ENCODE measurements around the gene RFC3.

Gene RFC3

DNA sequence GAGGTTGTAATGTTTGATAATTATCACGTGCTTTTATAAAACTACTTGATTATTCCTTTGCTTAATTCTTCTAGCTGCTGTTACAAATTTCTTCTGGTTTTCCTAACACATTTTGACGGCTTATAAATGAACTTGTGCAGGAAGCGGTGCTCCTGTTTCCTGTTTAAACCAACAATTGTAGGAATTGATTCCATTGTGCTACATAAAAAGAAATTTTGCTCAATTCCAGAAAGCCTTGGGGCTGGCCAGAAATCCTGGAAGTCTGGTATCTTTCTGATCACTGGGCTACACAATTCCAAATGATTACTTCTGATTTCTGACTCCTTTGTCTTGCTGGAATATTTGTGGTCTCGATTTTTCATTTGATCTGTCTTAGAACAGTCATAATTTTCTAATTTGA, 14.9 kb downstream of the RFC3 start:
- Mint-ChIP-seq H3K27ac (no peak overlapping the region), H3K9me3 (no peaks in the 10 kb centered on the region), H3K27me3 (ENCODE audit: low read depth) (no peaks in the 10 kb centered on the region), H3K36me3 (ENCODE audit: low read depth) (peaks cover 48% of the 10 kb centered on the region), H3K4me3 (no peak overlapping the region), H3K4me1 (ENCODE audit: low read depth) (peaks cover 1% of the 10 kb centered on the region)
- DNase-seq (ENCODE audit: low spot score): no peak

DNA sequence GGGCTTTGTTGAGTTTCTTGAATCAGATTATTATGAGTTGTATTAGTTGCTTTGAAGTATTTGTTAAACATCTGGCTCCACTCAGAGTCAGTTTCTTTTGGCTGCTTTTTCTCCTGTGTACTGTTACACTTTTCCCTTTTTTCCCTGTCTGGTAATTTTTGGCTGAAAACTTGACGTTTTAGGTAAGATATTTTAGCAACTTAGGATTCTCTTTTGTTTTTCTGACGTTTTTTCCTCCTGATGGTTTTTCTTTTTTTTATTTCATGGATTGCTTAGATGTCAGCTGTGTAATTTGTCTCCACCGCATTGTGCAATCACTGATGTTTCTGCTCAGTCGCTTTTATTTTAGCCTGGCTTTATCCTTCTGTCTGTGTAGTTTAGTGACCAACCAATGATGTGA, 20.7 kb downstream of the RFC3 start:
- peaks cover 45% of the 10 kb centered on the region for H3K36me3 Mint-ChIP-seq (ENCODE audit: low read depth)

DNA sequence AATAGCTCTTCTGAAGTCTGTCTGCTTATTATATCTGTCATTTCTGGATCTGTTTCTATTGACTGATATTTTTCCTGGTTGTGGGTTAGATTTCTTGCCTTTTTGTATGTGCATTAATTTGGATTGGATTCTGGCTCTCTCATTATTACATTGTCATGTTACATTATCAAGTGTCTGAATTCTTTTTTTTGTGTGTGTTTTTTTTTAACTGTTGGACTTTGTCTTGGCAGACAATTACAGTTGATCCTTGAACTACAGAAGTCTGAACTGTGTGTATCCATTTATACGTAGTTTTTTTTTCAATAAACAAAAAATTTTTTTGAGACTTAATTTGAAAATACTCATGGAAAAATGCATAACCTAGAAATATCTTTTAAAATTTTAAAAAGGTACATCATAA, 22.5 kb downstream of the RFC3 start:
- Mint-ChIP-seq H3K27ac (no peak overlapping the region), H3K36me3 (ENCODE audit: low read depth) (peaks cover 47% of the 10 kb centered on the region), H3K27me3 (ENCODE audit: low read depth) (no peaks in the 10 kb centered on the region), H3K4me3 (no peak overlapping the region), H3K4me1 (ENCODE audit: low read depth) (peaks cover 2% of the 10 kb centered on the region), H3K9me3 (no peaks in the 10 kb centered on the region)
- no peak for DNase-seq (ENCODE audit: low spot score)

More for the DNA sequence above, 20.7 kb downstream of the RFC3 start:
- Mint-ChIP-seq H3K9me3 (no peaks in the 10 kb centered on the region), H3K4me1 (ENCODE audit: low read depth) (peaks cover 2% of the 10 kb centered on the region), H3K4me3 (no peak overlapping the region), H3K27me3 (ENCODE audit: low read depth) (no peaks in the 10 kb centered on the region), H3K27ac (no peak overlapping the region)
- DNase-seq (ENCODE audit: low spot score): no peak

DNA sequence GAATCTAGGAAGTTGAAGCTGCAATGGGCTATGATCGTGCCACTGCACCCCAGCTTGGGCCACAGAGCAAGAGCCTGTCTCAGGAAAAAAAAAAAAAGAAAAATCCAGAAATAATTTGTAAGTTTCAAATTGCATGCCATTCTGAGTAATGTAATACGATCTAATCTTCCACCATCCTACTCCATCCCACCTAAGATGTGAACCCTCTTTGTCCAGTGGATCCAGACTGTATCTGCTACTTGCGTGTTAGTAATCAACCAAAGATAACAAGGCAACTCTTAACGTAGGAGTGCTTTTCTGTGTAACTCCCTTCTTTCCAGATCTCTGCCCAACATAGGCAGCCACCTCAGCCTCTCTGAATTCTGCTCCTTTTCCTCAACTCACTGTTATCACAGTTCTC, 24.3 kb downstream of the RFC3 start:
- Mint-ChIP-seq H3K36me3 (ENCODE audit: low read depth) (peaks cover 44% of the 10 kb centered on the region), H3K27ac (no peak overlapping the region), H3K4me3 (no peak overlapping the region), H3K27me3 (ENCODE audit: low read depth) (no peaks in the 10 kb centered on the region), H3K4me1 (ENCODE audit: low read depth) (peaks cover 2% of the 10 kb centered on the region), H3K9me3 (no peaks in the 10 kb centered on the region)
- no peak for DNase-seq (ENCODE audit: low spot score)

GRCh38 chr13:33842986-33843385, 25.0 kb downstream of the RFC3 start:
- no peak overlapping the region for H3K27ac Mint-ChIP-seq
- DNase-seq (ENCODE audit: low spot score): no peak
- peaks cover 47% of the 10 kb centered on the region for H3K36me3 Mint-ChIP-seq (ENCODE audit: low read depth)
- peaks cover 2% of the 10 kb centered on the region for H3K4me1 Mint-ChIP-seq (ENCODE audit: low read depth)
- no peak overlapping the region for H3K4me3 Mint-ChIP-seq
- no peaks in the 10 kb centered on the region for H3K27me3 Mint-ChIP-seq (ENCODE audit: low read depth)
- H3K9me3 Mint-ChIP-seq: no peaks in the 10 kb centered on the region

- H3K27me3 Mint-ChIP-seq (ENCODE audit: low read depth): no peaks in the 10 kb centered on the region
- H3K4me1 Mint-ChIP-seq (ENCODE audit: low read depth): no peaks in the 10 kb centered on the region
- no peaks in the 10 kb centered on the region for H3K9me3 Mint-ChIP-seq
- DNase-seq (ENCODE audit: low spot score): no peak
- peaks cover 34% of the 10 kb centered on the region for H3K36me3 Mint-ChIP-seq (ENCODE audit: low read depth)
- H3K4me3 Mint-ChIP-seq: no peak overlapping the region
- no peak overlapping the region for H3K27ac Mint-ChIP-seq
Measured at GRCh38 chr13:33845572-33846302, 27.8 kb downstream of the RFC3 start.

DNA sequence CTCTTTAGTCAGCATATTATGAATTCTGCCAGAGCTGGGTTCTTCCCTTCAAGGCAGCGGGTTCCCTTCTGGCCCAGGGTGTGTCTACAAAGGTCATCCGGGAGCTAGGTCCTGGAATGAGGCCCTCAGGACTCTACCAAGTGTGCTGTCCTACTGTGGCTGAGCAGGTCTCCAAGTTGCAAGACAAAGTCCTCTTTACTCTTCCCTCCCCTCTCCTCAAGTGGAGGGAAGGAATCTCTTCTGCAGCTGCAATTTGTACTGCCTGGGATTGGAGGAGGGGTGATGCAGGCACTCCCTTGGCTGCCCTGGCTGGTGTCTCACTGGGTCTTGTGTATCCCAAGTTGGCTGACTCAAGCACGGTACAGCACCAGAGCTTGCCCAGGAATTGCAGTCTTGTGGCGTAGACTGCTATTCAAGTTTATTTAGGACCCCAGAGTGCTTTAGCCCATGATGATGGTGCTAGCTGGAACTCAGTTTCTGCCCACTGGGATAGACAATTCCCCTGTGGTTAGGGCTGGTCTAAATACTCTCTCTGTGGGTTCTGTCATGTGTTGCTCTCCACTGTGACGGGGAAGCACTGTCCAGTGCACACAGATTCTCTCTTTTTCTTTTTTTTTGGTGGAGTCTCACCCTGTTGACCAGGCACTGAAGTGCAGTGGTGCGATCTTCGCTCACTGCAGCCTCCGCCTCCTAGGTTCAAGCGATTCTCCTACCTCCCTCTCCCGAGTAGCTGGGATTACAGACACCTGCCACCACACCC, 28.5 kb downstream of the RFC3 start:
- no peaks in the 10 kb centered on the region for H3K4me1 Mint-ChIP-seq (ENCODE audit: low read depth)
- no peak for DNase-seq (ENCODE audit: low spot score)
- no peaks in the 10 kb centered on the region for H3K27me3 Mint-ChIP-seq (ENCODE audit: low read depth)
- H3K4me3 Mint-ChIP-seq: no peak overlapping the region
- no peak overlapping the region for H3K27ac Mint-ChIP-seq
- no peaks in the 10 kb centered on the region for H3K9me3 Mint-ChIP-seq
- H3K36me3 Mint-ChIP-seq (ENCODE audit: low read depth): peaks cover 38% of the 10 kb centered on the region

GRCh38 chr13:33849211-33849610, 31.3 kb downstream of the RFC3 start:
- no peak for DNase-seq (ENCODE audit: low spot score)
- H3K27me3 Mint-ChIP-seq (ENCODE audit: low read depth): no peaks in the 10 kb centered on the region
- peaks cover 32% of the 10 kb centered on the region for H3K36me3 Mint-ChIP-seq (ENCODE audit: low read depth)
- no peak overlapping the region for H3K4me3 Mint-ChIP-seq
- H3K9me3 Mint-ChIP-seq: no peaks in the 10 kb centered on the region
- no peaks in the 10 kb centered on the region for H3K4me1 Mint-ChIP-seq (ENCODE audit: low read depth)
- H3K27ac Mint-ChIP-seq: no peak overlapping the region

- Mint-ChIP-seq H3K4me1 (ENCODE audit: low read depth) (no peaks in the 10 kb centered on the region), H3K27ac (no peak overlapping the region), H3K27me3 (ENCODE audit: low read depth) (no peaks in the 10 kb centered on the region), H3K36me3 (ENCODE audit: low read depth) (peaks cover 10% of the 10 kb centered on the region), H3K4me3 (no peak overlapping the region), H3K9me3 (no peaks in the 10 kb centered on the region)
- no peak for DNase-seq (ENCODE audit: low spot score)
Measured at GRCh38 chr13:33855371-33855895, 37.5 kb downstream of the RFC3 start.

GRCh38 chr13:33859691-33860303, 41.8 kb downstream of the RFC3 start:
- Mint-ChIP-seq H3K4me3 (no peak overlapping the region), H3K27ac (no peak overlapping the region), H3K27me3 (ENCODE audit: low read depth) (no peaks in the 10 kb centered on the region), H3K9me3 (no peaks in the 10 kb centered on the region), H3K36me3 (ENCODE audit: low read depth) (peaks cover 4% of the 10 kb centered on the region), H3K4me1 (ENCODE audit: low read depth) (no peaks in the 10 kb centered on the region)
- no peak for DNase-seq (ENCODE audit: low spot score)

GRCh38 chr13:33860526-33860925, 42.6 kb downstream of the RFC3 start:
- no peak overlapping the region for H3K27ac Mint-ChIP-seq
- no peaks in the 10 kb centered on the region for H3K27me3 Mint-ChIP-seq (ENCODE audit: low read depth)
- no peaks in the 10 kb centered on the region for H3K36me3 Mint-ChIP-seq (ENCODE audit: low read depth)
- no peak overlapping the region for H3K4me3 Mint-ChIP-seq
- no peaks in the 10 kb centered on the region for H3K9me3 Mint-ChIP-seq
- no peaks in the 10 kb centered on the region for H3K4me1 Mint-ChIP-seq (ENCODE audit: low read depth)
- no peak for DNase-seq (ENCODE audit: low spot score)

GRCh38 chr13:33862016-33862415, 44.1 kb downstream of the RFC3 start:
- no peak for DNase-seq (ENCODE audit: low spot score)

DNA sequence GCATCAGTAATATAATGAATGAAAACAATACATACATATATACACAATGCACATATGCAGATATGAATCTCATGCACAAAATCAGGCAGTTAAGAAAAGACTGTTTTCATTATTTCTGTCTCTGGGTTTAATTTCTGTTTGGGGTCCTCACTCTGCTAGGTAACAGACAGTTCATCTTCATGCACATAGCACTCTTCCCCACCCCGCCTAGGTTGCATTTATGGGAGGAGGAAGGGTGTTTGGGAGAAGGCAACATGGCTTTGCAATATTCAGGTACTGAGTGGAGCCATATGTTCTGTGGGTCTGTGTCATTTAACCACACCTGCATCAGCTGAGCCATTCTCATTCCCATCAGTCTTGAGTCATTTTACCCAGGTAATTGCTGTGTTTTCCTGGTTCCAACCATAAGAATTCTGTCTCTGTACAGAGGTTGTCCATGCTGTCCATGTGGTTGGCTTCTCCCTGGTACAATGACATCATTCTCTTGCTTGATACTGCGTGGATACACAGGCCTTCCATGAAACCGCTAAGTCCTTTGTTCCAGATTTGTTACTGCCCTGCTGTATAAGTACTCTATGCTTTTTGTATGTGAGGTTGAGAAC, 45.3 kb downstream of the RFC3 start:
- Mint-ChIP-seq H3K27ac (no peak overlapping the region), H3K36me3 (ENCODE audit: low read depth) (peaks cover 1% of the 10 kb centered on the region), H3K4me1 (ENCODE audit: low read depth) (no peaks in the 10 kb centered on the region), H3K4me3 (no peak overlapping the region), H3K27me3 (ENCODE audit: low read depth) (no peaks in the 10 kb centered on the region), H3K9me3 (no peaks in the 10 kb centered on the region)
- DNase-seq (ENCODE audit: low spot score): no peak

More at GRCh38 chr13:33862016-33862415, 44.1 kb downstream of the RFC3 start:
- Mint-ChIP-seq H3K27ac (no peak overlapping the region), H3K27me3 (ENCODE audit: low read depth) (no peaks in the 10 kb centered on the region), H3K9me3 (no peaks in the 10 kb centered on the region), H3K4me1 (ENCODE audit: low read depth) (no peaks in the 10 kb centered on the region), H3K4me3 (no peak overlapping the region), H3K36me3 (ENCODE audit: low read depth) (no peaks in the 10 kb centered on the region)

DNA sequence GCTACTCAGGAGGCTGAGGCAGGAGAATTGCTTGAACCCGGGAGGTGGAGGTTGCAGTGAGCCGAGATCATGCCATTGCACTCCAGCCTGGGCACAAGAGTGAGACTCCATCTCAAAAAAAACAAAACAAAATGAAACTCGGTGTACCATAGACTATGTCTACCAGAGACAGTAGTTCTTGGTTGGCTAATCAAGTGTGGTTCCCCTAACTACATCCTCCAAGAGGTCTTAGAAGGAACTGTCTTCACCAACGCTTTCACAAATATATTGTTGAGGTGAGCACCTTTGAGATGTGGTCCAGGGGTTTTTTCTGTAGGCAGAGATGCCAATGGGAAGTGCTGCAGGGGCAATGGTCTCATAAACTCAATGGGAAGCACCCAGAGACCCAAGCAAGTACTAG, 48.0 kb downstream of the RFC3 start:
- H3K27me3 Mint-ChIP-seq (ENCODE audit: low read depth): no peaks in the 10 kb centered on the region
- H3K36me3 Mint-ChIP-seq (ENCODE audit: low read depth): peaks cover 1% of the 10 kb centered on the region
- no peaks in the 10 kb centered on the region for H3K9me3 Mint-ChIP-seq
- no peak overlapping the region for H3K27ac Mint-ChIP-seq
- no peaks in the 10 kb centered on the region for H3K4me1 Mint-ChIP-seq (ENCODE audit: low read depth)
- no peak for DNase-seq (ENCODE audit: low spot score)
- no peak overlapping the region for H3K4me3 Mint-ChIP-seq
